Cardiac fibroblast (primary cell): ENCODE measurements around the gene PRR13.
"Not testable (repeated sequence)": the region's sequence is repeated elsewhere in the genome, so short reads cannot be mapped to it uniquely, and the experiment has no call there.

Source experiments
- DNase-seq, 2 donors: peaks; one replicate each; pipeline versions ENCODE4 v3.0.0 to v3.0.0-alpha.2; 2010; ENCODE audit warnings: low read depth in 2 of 2
- H3K4me3 ChIP-seq, 2 donors: replicated peaks in 1 of 2; 1 replicate in 1 of 2; 2 replicates in 1 of 2; pipeline ENCODE4 v1.5.1; 2011; ENCODE audit warnings: low read depth in 2 of 2, low read length in 2 of 2, mild to moderate bottlenecking in 2 of 2, moderate library complexity in 1 of 2
- CTCF ChIP-seq: IDR thresholded peaks from one replicate; pipeline ENCODE4 v1.5.1; 2011; ENCODE audit warnings: low read depth, mild to moderate bottlenecking, low read length, inconsistent platforms

Gene PRR13

GRCh38 chr12:53418221-53418620 lies 23.3 kb upstream of the PRR13 start:
- no peak overlapping the region for H3K4me3 ChIP-seq
- no peak for TF ChIP-seq CTCF
- DNase-seq, result no peak

GRCh38 chr12:53419756-53420155 lies 21.8 kb upstream of the PRR13 start:
- no peak overlapping the region for H3K4me3 ChIP-seq
- DNase-seq, result no peak
- no peak for TF ChIP-seq CTCF

- not testable (repeated sequence) for DNase-seq, H3K4me3 ChIP-seq
Observed at GRCh38 chr12:53422247-53422646, 19.3 kb upstream of the PRR13 start.

GRCh38 chr12:53423597-53423996 lies 17.9 kb upstream of the PRR13 start, which contains the start of gene AMHR2:
TSS of gene AMHR2 (plus strand) at chr12:53423855. CDS start at chr12:53423935, 80 bp downstream.
- no peak within 1 kb of the TSS for H3K4me3 ChIP-seq
- no peak for TF ChIP-seq CTCF
- DNase-seq, result no peak

GRCh38 chr12:53424626-53425514 lies 16.7 kb upstream of the PRR13 start:
- DNase-seq, result peak in 1 of 2 donors; percentile 56
- no peak for TF ChIP-seq CTCF
- H3K4me3 ChIP-seq, result no peak overlapping the region

- TF ChIP-seq CTCF, result no peak
- H3K4me3 ChIP-seq, result no peak overlapping the region
Observed at GRCh38 chr12:53425515-53426150, 15.9 kb upstream of the PRR13 start.

GRCh38 chr12:53427905-53428594 lies 13.5 kb upstream of the PRR13 start:
- DNase-seq, result peak; percentile 33 to 94
- H3K4me3 ChIP-seq, result no peak overlapping the region

More at GRCh38 chr12:53425515-53426150, 15.9 kb upstream of the PRR13 start:
- no peak for DNase-seq

More at GRCh38 chr12:53427905-53428594, 13.5 kb upstream of the PRR13 start:
- no peak for TF ChIP-seq CTCF
